CD4-positive, alpha-beta T cell treated with Interleukin-4 for 1 hour (primary cell): ENCODE measurements around the gene HECW1.
"Not testable (repeated sequence)": the region's sequence is repeated elsewhere in the genome, so short reads cannot be mapped to it uniquely, and the experiment has no call there.

Source experiments
- DNase-seq, 2 donors: peaks; one replicate each; pipeline ENCODE4 v3.0.0-alpha.2; 2020 to 2022

The HECW1 gene

GRCh38 chr7:43481902-43482678 is 369.6 kb downstream of the HECW1 start:
- no peak for DNase-seq

- DNase-seq = no peak
Observed at GRCh38 chr7:43482679-43483252, 370.3 kb downstream of the HECW1 start.

GRCh38 chr7:43484678-43485395 is 372.4 kb downstream of the HECW1 start:
- DNase-seq = no peak

- no peak for DNase-seq
Observed at GRCh38 chr7:43485580-43485979, 373.1 kb downstream of the HECW1 start.

GRCh38 chr7:43486008-43486407 is 373.6 kb downstream of the HECW1 start:
- DNase-seq = not testable (repeated sequence)

- DNase-seq = no peak
Observed at GRCh38 chr7:43486634-43487033, 374.2 kb downstream of the HECW1 start.

GRCh38 chr7:43487731-43488073 is 375.3 kb downstream of the HECW1 start:
- no peak for DNase-seq

- no peak for DNase-seq
Observed at GRCh38 chr7:43489257-43489656, 376.8 kb downstream of the HECW1 start.

GRCh38 chr7:43490016-43490415 is 377.6 kb downstream of the HECW1 start:
- DNase-seq = no peak

GRCh38 chr7:43491123-43491522 is 378.7 kb downstream of the HECW1 start:
- no peak for DNase-seq

GRCh38 chr7:43491984-43492383 is 379.5 kb downstream of the HECW1 start:
- no peak for DNase-seq

- DNase-seq = no peak
Observed at GRCh38 chr7:43492896-43493295, 380.4 kb downstream of the HECW1 start.

GRCh38 chr7:43495572-43495971 is 383.1 kb downstream of the HECW1 start:
- no peak for DNase-seq

- no peak for DNase-seq
Observed at GRCh38 chr7:43496596-43496995, 384.1 kb downstream of the HECW1 start.

GRCh38 chr7:43501870-43502269 is 389.4 kb downstream of the HECW1 start:
- DNase-seq = no peak

- no peak for DNase-seq
Observed at GRCh38 chr7:43502941-43503340, 390.5 kb downstream of the HECW1 start.

- DNase-seq = no peak
Observed at GRCh38 chr7:43505412-43505811, 393.0 kb downstream of the HECW1 start.

- DNase-seq = no peak
Observed at GRCh38 chr7:43506460-43506859, 394.0 kb downstream of the HECW1 start.

- no peak for DNase-seq
Observed at GRCh38 chr7:43508461-43508860, 396.0 kb downstream of the HECW1 start.

- DNase-seq = no peak
Observed at GRCh38 chr7:43509906-43510305, 397.5 kb downstream of the HECW1 start.

- DNase-seq = no peak
Observed at GRCh38 chr7:43511029-43511428, 398.6 kb downstream of the HECW1 start.

GRCh38 chr7:43511769-43512515 is 399.5 kb downstream of the HECW1 start:
- no peak for DNase-seq

GRCh38 chr7:43513251-43513650 is 400.8 kb downstream of the HECW1 start:
- no peak for DNase-seq
